GM12873 (cell line): ENCODE measurements around the gene ANKS1B.

ENCODE experiments used
- TF ChIP-seq, protein P1 (sequence below): IDR thresholded peaks from 2 replicates; pipeline ENCODE4 v1.5.1; 2012; ENCODE audit warnings: low read depth, mild to moderate bottlenecking, moderate library complexity, low read length, control low read depth; ENCODE audit not compliant: insufficient read depth; ENCODE audit errors: missing control alignments

ANKS1B gene

GRCh38 chr12:98985156-98985555 lies 999.6 kb downstream of the ANKS1B start:
- TF ChIP-seq, protein P1, sequence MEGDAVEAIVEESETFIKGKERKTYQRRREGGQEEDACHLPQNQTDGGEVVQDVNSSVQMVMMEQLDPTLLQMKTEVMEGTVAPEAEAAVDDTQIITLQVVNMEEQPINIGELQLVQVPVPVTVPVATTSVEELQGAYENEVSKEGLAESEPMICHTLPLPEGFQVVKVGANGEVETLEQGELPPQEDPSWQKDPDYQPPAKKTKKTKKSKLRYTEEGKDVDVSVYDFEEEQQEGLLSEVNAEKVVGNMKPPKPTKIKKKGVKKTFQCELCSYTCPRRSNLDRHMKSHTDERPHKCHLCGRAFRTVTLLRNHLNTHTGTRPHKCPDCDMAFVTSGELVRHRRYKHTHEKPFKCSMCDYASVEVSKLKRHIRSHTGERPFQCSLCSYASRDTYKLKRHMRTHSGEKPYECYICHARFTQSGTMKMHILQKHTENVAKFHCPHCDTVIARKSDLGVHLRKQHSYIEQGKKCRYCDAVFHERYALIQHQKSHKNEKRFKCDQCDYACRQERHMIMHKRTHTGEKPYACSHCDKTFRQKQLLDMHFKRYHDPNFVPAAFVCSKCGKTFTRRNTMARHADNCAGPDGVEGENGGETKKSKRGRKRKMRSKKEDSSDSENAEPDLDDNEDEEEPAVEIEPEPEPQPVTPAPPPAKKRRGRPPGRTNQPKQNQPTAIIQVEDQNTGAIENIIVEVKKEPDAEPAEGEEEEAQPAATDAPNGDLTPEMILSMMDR, result no peak

- TF ChIP-seq, protein P1, result no peak
Observed at GRCh38 chr12:98983647-98984046, 1001.1 kb downstream of the ANKS1B start.

- TF ChIP-seq, protein P1, result no peak
Observed at GRCh38 chr12:98980508-98980907, 1004.2 kb downstream of the ANKS1B start.

DNA sequence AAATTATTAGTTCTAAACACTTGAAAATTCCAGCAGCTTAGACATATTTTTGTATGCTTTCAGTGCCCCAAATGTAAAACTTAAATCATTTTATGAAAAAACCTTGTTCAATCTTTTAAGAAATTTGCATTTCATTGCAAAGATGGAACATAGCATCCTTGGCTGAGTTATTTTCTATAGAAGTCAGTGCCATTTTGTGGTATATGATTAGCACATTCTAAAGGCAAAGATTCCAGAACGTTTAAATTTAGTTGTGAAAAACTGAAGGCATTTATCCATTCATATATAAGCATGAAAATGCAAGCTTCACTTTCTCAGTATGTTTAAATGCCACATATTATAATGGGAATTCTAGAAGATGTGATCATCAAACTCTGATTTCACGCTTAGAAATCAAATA lies 1007.5 kb downstream of the ANKS1B start:
- TF ChIP-seq, protein P1, result no peak

DNA sequence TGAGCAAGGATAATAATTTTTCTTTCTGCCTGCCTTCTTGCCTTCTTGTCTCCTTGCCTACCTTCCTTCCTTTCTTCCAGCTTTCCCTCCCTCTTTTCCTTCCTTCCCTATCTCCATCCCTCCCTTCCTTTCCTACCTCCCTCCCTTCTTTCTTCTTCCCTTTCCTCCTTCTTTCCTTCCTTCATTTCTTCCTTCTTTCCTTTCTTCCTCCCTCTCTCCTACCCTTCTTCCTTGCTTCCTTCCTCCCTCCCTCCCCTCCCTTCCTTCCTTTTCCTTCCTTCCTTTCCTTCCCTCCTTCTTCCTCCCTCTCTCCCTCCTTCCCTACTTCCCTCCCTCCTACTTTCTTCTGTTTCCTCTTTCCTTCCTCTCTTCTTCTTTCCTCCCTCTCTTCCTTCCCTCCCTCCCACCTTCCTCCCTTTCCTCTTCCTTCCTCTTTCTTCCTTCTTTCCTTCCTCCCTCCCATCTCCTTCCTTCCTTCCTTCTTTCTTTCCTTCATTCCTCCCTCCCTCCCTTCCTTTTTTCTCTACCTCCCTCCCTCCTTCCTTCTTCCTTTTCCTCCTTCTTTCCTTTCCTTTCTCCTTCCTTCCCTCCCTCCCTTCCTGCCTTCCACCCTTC lies 1009.9 kb downstream of the ANKS1B start:
- TF ChIP-seq, protein P1, result no peak

DNA sequence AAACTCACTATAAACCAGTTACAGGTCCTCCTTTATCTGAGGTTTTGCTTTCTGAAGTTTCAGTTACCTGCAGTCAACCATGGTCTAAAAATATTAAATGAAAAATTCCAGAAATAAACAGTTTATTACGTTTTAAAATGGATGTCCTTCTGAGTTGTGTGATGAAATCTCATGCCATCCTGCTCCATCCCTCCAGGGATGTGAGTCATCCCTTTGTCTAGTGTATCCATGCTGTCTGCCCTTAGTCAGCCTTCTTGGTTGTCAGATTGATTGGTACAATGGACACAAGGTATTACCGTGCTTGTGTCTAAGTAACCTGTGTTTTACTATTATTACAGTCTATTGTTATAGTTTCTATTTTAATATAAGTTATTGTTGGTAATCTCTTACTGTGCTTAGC lies 1011.3 kb downstream of the ANKS1B start:
- TF ChIP-seq, protein P1, result no peak

DNA sequence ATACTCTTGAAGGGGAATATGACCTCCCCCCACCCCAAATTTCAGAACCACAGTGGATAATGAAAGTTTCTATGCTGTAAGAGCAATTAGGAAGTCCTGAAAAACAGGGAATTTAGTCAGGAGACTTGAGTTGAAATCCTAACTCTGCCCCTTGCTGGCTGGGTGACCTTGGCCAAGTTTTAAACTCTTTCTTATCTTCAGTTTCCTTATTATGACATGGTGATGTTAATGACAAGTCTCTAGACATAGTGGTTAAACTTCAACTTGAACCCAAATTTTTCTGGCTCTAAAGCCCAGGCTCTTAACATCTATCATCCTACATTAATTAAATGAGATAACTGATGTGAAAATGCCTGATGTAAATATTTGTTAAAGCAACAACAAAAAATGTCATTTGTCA lies 1013.8 kb downstream of the ANKS1B start:
- TF ChIP-seq, protein P1, result no peak
